Right atrium auricular region (tissue), 2 donors: ENCODE results near the gene KIAA1958. TPM values are rescaled to one million over a fixed set of nuclear protein-coding genes. Genes with fewer than 3 reads are reported as not detected.

ENCODE experiments used
- DNase-seq: peaks from one replicate; pipeline ENCODE4 v3.0.0-alpha.2; 2019; ENCODE audit warnings: low spot score
- H3K27ac ChIP-seq, 2 donors: fragments of 200-600 bp; sonication (generic); 1 replicate in 1 of 2; 2 replicates in 1 of 2; pipeline ENCODE4 v1.5.1; 2016 to 2019
- H3K27me3 ChIP-seq, 2 donors: fragments of 200-600 bp; sonication (generic); one replicate each; pipeline versions ENCODE4 v1.5.1 to v1.6.0; 2017 to 2019
- H3K36me3 ChIP-seq: fragments of 200-600 bp; sonication (generic); one replicate; pipeline ENCODE4 v1.5.1; 2016
- H3K4me1 ChIP-seq, 2 donors: fragments of 200-600 bp; sonication (generic); one replicate each; pipeline versions ENCODE4 v1.5.1 to v1.6.0; 2017 to 2019
- H3K4me3 ChIP-seq, 2 donors: fragments of 200-600 bp; sonication (generic); 1 replicate in 1 of 2; 2 replicates in 1 of 2; pipeline ENCODE4 v1.5.1; 2017 to 2019; ENCODE audit warnings: mild to moderate bottlenecking in 1 of 2, moderate library complexity in 1 of 2
- H3K9me3 ChIP-seq, 2 donors: fragments of 200-600 bp; sonication (generic); one replicate each; pipeline ENCODE4 v1.5.1; 2019
- total RNA-seq, 2 donors: library from RNA; depleted of rRNA; stranded (reverse); fragments of >200 nt; gene quantifications; one replicate each; pipeline ENCODE4 v1.1.0, GENCODE V29; 2016
- TF ChIP-seq, protein P1 (sequence below), 2 donors: fragments of 200-600 bp; sonication (generic); IDR thresholded peaks; one replicate each; pipeline ENCODE4 v1.5.1; 2019; ENCODE audit warnings: antibody characterized with exemption in 2 of 2

The KIAA1958 gene
- total RNA-seq, 2 donors from 2014 or later: 1.9 to 4.1 TPM

- no peaks in the 10 kb centered on the region for H3K27me3 ChIP-seq
- H3K27ac ChIP-seq: no peak overlapping the region
- H3K9me3 ChIP-seq: no peaks in the 10 kb centered on the region
- no peaks in the 10 kb centered on the region for H3K36me3 ChIP-seq
- TF ChIP-seq, protein P1, sequence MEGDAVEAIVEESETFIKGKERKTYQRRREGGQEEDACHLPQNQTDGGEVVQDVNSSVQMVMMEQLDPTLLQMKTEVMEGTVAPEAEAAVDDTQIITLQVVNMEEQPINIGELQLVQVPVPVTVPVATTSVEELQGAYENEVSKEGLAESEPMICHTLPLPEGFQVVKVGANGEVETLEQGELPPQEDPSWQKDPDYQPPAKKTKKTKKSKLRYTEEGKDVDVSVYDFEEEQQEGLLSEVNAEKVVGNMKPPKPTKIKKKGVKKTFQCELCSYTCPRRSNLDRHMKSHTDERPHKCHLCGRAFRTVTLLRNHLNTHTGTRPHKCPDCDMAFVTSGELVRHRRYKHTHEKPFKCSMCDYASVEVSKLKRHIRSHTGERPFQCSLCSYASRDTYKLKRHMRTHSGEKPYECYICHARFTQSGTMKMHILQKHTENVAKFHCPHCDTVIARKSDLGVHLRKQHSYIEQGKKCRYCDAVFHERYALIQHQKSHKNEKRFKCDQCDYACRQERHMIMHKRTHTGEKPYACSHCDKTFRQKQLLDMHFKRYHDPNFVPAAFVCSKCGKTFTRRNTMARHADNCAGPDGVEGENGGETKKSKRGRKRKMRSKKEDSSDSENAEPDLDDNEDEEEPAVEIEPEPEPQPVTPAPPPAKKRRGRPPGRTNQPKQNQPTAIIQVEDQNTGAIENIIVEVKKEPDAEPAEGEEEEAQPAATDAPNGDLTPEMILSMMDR (IDR thresholded peaks at IDR 0.05): no peak
- no peak overlapping the region for H3K4me3 ChIP-seq
- H3K4me1 ChIP-seq: no peaks in the 10 kb centered on the region
- no peak for DNase-seq
Observed at GRCh38 chr9:112500842-112501241, 14.2 kb downstream of the KIAA1958 start.

DNA sequence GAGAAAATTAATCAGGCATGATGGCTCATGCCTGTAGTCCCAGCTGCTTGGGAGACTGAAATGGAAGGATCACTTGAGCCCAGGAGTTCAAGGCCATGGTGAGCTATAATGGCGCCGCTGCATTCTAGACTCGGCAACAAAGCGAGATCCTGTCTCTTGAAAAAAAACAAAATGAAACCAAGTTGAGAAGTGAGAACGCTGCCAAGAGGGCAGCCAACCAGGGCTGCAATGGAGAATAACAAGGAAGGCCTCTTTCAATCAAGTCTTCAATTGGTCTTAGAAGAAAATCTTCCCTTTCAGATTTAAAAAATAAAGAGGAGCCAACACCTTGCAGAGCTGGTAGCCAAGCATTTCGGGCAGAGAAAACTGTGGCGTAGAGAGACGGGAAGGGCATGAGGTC, 14.7 kb downstream of the KIAA1958 start:
- Histone ChIP-seq H3K4me1 (no peaks in the 10 kb centered on the region), H3K4me3 (no peak overlapping the region), H3K36me3 (no peaks in the 10 kb centered on the region), H3K27ac (no peak overlapping the region), H3K27me3 (no peaks in the 10 kb centered on the region), H3K9me3 (no peaks in the 10 kb centered on the region)
- TF ChIP-seq, protein P1 (IDR thresholded peaks at IDR 0.05): no peak
- no peak for DNase-seq

DNA sequence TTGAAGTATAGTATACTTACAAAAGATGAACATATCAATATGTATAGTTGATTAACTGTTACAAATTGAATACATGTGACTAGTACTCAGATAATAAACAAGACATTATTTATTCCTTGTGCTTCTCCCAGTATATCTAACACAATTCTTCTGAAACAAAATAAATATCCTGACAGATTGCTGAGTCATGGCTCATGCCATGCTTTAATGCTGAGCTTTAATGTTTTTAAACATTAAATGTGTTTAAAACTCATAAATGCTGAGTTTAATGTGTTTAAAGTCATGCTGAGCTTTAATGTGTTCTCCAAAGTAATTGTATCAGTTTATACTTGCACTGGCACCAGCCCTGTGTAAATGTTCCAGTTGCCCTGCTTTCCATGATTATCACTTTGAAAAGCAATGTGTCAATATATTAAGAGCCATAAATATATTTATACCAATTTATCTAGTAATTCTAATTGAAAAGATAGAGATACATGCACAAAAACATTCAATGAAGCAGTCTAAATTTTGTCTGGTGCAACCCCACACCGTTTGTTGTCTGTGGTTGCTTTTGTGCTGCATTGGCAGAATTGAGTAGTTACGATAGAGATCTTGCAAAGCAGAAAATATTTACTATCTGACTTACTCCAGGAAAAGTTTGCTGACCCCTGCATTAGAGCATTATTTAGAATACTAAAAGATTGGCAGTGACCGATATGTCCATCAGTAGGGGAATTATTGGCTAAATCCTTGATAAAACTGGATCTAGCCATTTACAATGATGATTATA, 15.7 kb downstream of the KIAA1958 start:
- no peak for DNase-seq
- no peaks in the 10 kb centered on the region for H3K4me1 ChIP-seq
- no peaks in the 10 kb centered on the region for H3K27me3 ChIP-seq
- H3K27ac ChIP-seq: no peak overlapping the region
- H3K9me3 ChIP-seq: no peaks in the 10 kb centered on the region
- no peak overlapping the region for H3K4me3 ChIP-seq
- H3K36me3 ChIP-seq: no peaks in the 10 kb centered on the region
- TF ChIP-seq, protein P1 (IDR thresholded peaks at IDR 0.05): no peak

DNA sequence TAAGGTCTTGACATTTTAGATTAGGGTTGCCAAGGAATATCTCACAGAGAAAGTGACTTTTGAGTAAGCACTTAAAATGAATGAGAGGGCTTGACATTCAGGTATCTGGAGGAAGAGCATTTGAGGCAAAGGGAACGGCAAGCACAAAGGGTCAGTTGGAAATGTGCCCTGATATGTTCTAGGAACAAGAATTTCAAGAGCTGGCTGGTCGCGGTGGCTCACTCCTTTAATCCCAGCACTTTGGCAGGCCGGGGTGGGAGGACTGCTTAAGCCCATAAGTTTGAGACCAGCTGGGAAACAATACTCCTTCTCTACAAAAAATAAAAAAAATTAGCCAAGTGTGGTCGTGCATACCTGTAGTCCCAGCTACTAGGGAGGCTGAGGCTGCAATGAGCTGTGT, 16.5 kb downstream of the KIAA1958 start:
- no peaks in the 10 kb centered on the region for H3K9me3 ChIP-seq
- no peak for DNase-seq

GRCh38 chr9:112505086-112505485, 18.5 kb downstream of the KIAA1958 start:
- TF ChIP-seq, protein P1 (IDR thresholded peaks at IDR 0.05): no peak
- no peak overlapping the region for H3K27ac ChIP-seq

More for the DNA sequence above, 16.5 kb downstream of the KIAA1958 start:
- Histone ChIP-seq H3K27ac (no peak overlapping the region), H3K27me3 (no peaks in the 10 kb centered on the region), H3K4me1 (no peaks in the 10 kb centered on the region), H3K4me3 (no peak overlapping the region), H3K36me3 (no peaks in the 10 kb centered on the region)
- TF ChIP-seq, protein P1 (IDR thresholded peaks at IDR 0.05): no peak

DNA sequence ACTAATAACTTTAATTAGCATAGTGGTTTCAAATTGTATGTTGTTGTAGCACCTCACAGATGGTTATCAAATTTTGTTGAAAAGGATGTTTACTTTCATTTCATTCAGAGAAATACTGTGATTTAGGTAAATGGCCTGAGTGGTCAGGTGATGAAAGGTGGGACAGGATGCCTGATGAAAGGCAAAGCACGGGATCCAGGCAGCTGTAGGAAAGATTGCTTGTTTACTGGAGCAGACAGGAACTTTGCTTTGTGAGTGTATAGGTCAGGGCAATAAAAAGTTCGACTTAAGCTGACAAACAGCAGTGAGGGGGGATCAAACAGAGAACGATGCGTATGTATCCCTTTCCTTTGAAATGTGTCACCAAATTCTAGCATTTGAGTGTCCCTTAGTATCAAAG, 19.0 kb downstream of the KIAA1958 start:
- no peaks in the 10 kb centered on the region for H3K4me1 ChIP-seq
- no peaks in the 10 kb centered on the region for H3K27me3 ChIP-seq
- TF ChIP-seq, protein P1 (IDR thresholded peaks at IDR 0.05): no peak
- H3K4me3 ChIP-seq: no peak overlapping the region
- no peaks in the 10 kb centered on the region for H3K9me3 ChIP-seq
- DNase-seq: no peak
- H3K27ac ChIP-seq: no peak overlapping the region
- no peaks in the 10 kb centered on the region for H3K36me3 ChIP-seq

More at GRCh38 chr9:112505086-112505485, 18.5 kb downstream of the KIAA1958 start:
- Histone ChIP-seq H3K9me3 (no peaks in the 10 kb centered on the region), H3K4me1 (no peaks in the 10 kb centered on the region), H3K4me3 (no peak overlapping the region), H3K36me3 (no peaks in the 10 kb centered on the region), H3K27me3 (no peaks in the 10 kb centered on the region)
- no peak for DNase-seq
